ENCODE data around the gene TAOK1.

DNA sequence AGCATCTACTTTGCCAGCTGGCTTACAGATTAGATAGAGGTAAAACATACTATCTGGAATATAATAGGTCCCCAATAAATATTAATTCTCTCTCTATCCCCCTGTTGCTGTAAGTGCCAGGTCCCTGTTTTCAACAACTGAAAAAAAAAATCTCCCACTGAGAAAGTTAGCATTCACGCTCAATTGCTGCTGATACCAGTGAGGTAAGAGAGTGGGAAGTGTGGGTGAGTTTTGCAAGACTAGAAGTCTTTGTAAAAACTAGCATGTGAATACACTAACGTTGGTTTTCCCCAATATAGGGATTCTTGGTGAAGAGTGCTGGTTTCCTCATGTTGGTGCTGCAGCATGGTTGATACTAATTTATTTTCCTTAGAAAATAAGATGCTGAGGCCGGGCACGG is 11.7 kb upstream of the TAOK1 start:
- TF ChIP-seq, protein P1, sequence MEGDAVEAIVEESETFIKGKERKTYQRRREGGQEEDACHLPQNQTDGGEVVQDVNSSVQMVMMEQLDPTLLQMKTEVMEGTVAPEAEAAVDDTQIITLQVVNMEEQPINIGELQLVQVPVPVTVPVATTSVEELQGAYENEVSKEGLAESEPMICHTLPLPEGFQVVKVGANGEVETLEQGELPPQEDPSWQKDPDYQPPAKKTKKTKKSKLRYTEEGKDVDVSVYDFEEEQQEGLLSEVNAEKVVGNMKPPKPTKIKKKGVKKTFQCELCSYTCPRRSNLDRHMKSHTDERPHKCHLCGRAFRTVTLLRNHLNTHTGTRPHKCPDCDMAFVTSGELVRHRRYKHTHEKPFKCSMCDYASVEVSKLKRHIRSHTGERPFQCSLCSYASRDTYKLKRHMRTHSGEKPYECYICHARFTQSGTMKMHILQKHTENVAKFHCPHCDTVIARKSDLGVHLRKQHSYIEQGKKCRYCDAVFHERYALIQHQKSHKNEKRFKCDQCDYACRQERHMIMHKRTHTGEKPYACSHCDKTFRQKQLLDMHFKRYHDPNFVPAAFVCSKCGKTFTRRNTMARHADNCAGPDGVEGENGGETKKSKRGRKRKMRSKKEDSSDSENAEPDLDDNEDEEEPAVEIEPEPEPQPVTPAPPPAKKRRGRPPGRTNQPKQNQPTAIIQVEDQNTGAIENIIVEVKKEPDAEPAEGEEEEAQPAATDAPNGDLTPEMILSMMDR (IDR thresholded peaks at IDR 0.05; ENCODE audit: low read depth, low read length, poor library complexity, severe bottlenecking): no peak
- TF ChIP-seq EZH2phosphoT487 (IDR thresholded peaks at IDR 0.05; ENCODE audit: borderline replicate concordance, low read length): no peak
